GM21360 (cell line): ENCODE data around the gene SPHK2.
"Not testable (repeated sequence)": the region's sequence is repeated elsewhere in the genome, so short reads cannot be mapped to it uniquely, and the experiment has no call there.

Experiments
- ATAC-seq: cut with Tn5 transposase; IDR thresholded peaks from one replicate; pipeline ENCODE4 v1.9.1; 2021; ENCODE audit warnings: mild to moderate bottlenecking, moderate library complexity; ENCODE audit not compliant: unreplicated experiment

SPHK2 gene

DNA sequence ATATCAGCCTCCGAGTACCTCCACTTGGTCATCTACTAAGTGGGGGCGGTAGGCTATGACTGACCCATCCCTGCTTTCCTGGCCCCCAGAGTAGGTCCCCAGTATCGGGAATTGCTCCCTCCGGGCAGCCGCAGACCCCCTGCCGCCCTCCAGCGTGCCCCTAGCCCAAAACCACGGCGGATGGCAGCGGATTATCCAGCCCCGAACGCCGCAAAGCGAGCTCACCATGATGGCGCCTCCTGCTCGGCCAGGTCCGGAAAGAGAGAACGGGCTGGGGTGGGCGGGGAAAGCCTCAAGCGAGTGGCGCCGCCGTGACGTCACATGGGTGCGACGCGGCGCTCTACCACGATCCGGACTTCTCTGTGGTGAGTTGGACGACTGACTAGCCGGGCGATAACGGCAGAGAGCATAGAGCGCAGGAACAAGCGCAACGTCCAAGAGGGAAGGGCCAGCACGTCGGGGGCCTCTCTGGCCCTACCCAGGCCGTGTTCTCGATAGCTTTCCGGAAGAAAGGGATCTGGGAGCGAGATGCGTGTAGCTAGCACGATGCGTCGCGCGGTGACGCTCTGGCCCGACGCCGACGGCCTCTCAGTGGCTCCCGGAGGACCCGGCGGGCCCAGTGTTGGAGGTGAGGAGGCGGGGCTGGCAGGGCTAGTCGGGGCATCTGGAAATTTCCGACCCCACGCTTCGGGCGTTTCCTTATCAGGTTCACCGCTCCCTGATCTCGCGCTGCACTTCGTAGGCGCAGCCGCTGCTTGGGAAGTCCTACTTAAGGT lies at the start of gene SPHK2, which contains the start of gene RPL18:
TSS of gene SPHK2 (plus strand) at position 591 of the 776 bp plus-strand sequence. CDS start 1,009 bp downstream, outside the sequence.
TSS of gene RPL18 (minus strand) at position 263 of the 776 bp plus-strand sequence. CDS start at position 228, 35 bp downstream.
- ATAC-seq: peak; percentile 77

DNA sequence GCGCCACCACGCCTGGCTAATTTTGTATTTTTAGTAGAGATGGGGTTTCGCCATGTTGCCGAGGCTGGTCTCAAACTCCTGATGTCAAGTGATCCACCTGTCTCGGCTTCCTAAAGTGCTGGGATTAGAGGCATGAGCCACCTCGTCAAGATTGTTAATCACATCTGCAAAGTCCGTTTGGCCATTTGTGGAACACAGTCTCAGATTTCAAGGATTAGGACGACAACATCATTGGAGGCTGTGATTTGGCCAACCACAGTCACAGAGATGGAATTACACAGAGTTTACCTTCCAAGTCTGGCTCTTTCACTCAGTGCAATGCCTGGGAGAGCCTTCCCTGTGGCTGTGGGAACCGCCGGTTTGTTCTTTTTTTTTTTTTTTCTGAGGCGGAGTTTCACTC lies 49.5 kb upstream of the SPHK2 start:
- ATAC-seq: no peak

DNA sequence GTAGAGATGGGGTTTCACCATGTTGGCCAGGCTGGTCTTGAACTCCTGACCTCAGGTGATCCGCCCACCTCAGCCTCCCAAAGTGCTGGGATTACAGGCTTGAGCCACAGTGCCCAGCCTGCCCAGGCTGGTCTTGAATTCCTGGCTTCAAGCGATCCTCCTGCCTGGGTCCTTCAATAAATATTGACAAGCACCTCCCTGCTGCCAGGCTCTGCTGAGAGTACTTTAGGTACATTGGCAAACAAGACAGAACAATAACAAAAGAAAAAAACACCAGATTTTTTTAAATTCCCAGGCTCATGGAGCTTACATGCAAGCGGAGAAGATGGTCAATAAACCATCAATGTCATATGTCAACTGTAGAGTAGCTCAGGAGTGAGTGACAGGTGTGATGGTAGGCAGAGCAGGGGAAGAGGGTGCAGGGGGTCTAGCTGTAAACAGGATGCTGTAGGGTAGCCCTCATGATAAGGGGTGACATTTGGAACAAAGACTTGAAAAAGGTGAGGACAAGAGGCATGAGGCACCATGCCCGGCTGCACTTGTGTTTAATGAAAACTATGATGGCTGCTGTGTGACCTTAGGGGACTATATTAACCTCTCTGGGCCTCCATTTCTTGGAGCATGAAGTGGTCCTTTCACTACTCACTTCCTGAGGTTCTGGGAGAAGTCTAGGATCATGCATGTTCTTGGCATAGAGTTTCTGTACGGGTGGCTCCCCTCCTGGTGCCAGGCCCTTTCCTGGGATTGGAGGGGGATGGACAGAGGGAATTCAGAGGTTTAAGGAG lies 47.7 kb upstream of the SPHK2 start:
- ATAC-seq: no peak

DNA sequence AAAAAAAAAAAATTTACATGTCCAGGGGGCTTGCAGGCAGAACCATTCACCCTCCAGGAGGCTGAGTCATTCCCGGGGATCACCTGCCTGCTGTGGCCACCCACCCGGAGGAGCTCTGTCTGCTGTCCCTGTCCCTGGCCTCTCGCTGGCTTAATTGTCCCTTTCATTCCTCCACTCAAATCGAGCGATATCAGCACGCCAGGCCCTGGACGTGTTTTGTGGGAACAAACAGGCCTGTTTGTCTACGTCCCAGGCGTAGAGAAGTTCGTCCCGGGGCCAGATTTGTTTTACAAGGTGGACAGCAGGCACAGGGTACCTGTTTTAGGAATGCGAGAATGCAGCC lies 46.2 kb upstream of the SPHK2 start:
- ATAC-seq: no peak

- no peak for ATAC-seq
Measured at GRCh38 chr19:48575931-48576622, 43.2 kb upstream of the SPHK2 start.

- not testable (repeated sequence) for ATAC-seq
Measured at GRCh38 chr19:48577908-48578307, 41.4 kb upstream of the SPHK2 start.

DNA sequence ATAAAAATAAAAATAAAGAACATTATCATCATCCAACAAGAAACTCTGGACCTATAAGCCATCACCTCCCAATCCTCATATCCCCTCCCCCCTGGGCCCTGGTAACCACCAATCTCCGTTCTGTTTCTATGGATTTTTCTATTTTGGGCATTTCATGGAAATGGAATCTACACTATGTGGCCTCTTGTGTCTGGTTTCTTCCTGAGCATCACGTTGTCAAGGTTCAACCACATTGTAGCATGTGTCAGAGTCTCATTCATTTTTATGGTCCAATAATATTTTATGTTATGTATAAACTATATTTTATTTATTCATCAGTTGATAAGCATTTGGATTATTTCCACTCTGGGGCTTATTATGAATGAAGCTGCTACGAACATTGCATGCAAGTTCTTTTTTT lies 40.4 kb upstream of the SPHK2 start:
- ATAC-seq: no peak

- no peak for ATAC-seq
Measured at GRCh38 chr19:48582168-48582567, 37.1 kb upstream of the SPHK2 start.

- no peak for ATAC-seq
Measured at GRCh38 chr19:48587387-48587786, 31.9 kb upstream of the SPHK2 start.

DNA sequence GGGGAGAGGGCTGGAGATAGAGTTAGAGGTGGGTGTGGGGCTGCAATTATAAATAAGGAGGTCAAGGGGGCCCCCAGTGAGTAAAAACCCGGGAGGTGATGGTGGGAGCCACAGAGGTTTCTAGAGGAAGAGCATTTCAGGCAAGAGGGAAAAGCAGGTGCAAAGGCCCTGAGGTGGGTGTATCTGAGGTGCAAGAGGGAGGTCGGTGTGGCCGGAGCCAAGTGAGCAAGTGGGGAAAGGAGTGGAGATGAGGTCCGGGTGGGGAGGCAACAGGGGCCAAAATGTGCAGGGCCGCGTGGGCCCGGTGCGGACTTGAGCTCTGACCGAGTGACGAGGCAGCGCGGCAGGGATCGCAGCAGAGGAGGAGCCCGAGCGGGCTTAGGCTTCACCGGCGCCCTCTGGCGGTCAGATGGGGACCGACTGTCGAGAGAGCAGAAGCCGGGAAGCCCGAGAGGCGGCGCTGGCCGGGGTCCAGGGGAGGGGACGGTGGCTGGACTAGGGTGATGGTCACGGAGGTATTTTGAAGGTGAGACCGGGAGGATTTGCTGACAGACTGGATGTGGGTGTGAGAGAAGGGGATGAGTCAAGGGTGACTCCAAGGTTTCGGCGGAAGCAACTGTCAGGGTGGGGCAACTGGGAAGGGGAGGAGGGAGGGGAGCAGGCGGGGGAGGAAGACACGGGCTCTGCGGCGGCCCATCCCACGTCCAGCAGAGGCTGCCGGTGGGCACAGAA lies 30.5 kb upstream of the SPHK2 start:
- ATAC-seq: no peak

- no peak for ATAC-seq
Measured at GRCh38 chr19:48591021-48591420, 28.3 kb upstream of the SPHK2 start.

GRCh38 chr19:48595171-48595570 lies 24.1 kb upstream of the SPHK2 start:
- ATAC-seq: no peak

DNA sequence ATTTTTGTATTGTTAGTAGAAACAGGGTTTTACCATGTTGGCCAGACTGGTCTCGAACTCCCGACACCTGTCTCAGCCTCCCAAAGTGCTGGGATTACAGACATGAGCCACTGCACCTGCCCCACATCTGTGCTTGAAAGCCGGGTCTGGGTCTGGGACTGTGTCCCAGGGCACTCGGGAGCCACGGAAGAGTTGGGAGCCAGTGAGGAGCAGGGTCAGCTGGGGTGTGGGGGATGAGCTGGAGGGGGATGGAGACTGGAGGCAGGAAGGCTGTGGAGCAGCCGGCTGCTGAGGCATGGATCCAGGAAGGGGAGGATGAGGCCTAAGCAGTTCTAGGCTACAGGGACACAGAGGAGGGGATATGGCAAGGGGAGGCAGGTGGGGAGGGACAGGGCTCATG lies 23.5 kb upstream of the SPHK2 start:
- no peak for ATAC-seq

GRCh38 chr19:48596237-48596636 lies 23.1 kb upstream of the SPHK2 start:
- no peak for ATAC-seq

DNA sequence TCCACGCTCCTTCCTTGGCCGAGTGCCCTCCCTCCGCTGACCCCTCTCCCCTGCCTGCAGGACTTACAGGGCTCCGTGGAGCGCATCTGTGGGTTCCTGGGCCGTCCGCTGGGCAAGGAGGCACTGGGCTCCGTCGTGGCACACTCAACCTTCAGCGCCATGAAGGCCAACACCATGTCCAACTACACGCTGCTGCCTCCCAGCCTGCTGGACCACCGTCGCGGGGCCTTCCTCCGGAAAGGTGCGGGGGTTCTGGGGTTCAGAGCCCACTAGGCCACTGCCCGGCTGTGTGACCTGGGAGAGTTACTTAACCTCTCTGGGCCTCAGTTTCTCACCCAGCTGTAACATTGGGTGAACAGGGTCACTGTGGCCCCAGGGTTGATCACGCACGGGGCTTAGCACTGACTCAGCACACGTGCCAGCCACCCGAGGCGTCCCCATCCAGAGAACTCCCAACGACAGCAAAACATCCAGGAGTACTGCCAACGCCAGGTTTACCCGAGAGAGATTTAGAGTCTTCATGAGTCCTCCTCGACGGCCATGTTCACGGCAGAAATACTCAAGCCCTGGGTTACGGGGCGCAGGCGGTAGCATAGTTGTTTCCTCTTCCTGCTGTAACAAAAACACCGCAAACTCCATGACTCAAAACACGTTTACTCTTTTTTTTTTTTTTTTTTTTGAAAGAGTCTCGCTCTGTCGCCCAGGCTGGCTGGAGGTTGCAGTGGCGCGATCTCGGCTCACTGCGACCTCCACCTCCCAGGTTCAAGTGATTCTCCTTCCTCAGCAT lies 22.4 kb upstream of the SPHK2 start:
- no peak for ATAC-seq

GRCh38 chr19:48598996-48599700 lies 20.2 kb upstream of the SPHK2 start:
- ATAC-seq: no peak

DNA sequence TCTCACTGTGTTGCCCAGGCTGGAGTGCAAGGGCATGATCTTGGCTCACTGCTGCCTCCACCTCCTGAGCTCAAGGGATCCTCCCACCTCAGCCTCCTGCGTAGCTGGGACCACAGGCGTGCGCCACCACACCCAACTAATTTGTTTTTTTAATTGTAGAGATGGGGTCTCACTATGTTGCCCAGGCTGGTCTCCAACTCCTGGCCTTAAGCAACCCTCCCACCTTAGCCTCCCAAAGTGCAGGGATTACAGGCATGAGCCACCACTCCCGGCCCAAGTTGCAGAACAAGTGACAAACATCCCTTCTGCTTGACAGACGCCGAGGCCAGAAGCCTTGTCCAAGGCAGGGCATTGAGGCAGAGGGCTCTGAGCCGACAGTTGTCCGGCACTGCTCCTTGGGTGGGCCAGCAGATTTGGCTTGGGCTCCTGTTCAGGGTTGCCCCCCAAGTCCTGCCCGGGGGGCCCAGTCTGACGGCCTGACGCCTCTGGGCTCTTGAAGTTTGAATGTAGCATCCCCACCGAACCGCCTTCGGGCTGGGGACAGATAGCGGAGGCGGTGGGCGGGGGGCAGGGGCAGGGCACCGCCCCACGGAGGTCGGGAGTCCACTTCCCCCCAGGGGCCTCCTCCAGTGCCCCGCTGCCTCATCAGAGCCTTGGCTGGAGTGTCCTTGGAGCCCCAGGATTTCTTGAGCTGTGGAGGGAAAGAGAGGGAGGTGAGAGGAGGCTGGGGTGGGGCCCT lies 18.5 kb upstream of the SPHK2 start:
- ATAC-seq: no peak

- ATAC-seq: no peak
Measured at GRCh38 chr19:48603001-48603400, 16.3 kb upstream of the SPHK2 start.

DNA sequence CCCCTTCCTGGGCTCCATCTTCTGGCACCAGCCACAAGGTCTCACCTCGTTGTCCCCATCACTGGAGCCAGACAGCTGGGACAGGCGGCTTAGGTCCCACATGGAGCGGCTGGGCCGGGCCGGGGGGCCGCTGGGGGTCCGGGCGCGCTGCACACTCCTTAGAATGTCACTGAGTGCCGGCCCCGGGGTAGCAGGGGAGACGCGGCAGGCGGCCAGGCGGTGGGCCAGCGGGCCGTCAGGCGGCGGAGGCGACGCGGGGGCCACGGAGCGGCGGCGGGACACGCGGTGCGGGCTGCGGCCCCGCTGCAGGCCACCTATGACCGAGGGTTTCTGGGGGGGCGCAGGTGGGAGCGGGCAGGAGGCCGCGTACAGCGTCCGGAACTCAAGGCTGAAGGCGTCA lies 15.9 kb upstream of the SPHK2 start:
- ATAC-seq: no peak
